Stimulated activated CD8-positive, alpha-beta memory T cell treated with anti-CD3 and anti-CD28 coated beads, Interleukin-12 subunit alpha, Interleukin-12 subunit beta, amount 100 ng/mL, for 1 hour (primary cell): ENCODE results near the gene ASB4.
A peak's percentile ranks its signal among the peaks of the same experiment; 100 is the strongest.
"Not testable (repeated sequence)": the region's sequence is repeated elsewhere in the genome, so short reads cannot be mapped to it uniquely, and the experiment has no call there.

Experiments used
- DNase-seq: peaks from one replicate; pipeline ENCODE4 v3.0.0-alpha.2; 2020; ENCODE audit warnings: low read depth

ASB4 gene, protein sequence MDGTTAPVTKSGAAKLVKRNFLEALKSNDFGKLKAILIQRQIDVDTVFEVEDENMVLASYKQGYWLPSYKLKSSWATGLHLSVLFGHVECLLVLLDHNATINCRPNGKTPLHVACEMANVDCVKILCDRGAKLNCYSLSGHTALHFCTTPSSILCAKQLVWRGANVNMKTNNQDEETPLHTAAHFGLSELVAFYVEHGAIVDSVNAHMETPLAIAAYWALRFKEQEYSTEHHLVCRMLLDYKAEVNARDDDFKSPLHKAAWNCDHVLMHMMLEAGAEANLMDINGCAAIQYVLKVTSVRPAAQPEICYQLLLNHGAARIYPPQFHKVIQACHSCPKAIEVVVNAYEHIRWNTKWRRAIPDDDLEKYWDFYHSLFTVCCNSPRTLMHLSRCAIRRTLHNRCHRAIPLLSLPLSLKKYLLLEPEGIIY

DNA sequence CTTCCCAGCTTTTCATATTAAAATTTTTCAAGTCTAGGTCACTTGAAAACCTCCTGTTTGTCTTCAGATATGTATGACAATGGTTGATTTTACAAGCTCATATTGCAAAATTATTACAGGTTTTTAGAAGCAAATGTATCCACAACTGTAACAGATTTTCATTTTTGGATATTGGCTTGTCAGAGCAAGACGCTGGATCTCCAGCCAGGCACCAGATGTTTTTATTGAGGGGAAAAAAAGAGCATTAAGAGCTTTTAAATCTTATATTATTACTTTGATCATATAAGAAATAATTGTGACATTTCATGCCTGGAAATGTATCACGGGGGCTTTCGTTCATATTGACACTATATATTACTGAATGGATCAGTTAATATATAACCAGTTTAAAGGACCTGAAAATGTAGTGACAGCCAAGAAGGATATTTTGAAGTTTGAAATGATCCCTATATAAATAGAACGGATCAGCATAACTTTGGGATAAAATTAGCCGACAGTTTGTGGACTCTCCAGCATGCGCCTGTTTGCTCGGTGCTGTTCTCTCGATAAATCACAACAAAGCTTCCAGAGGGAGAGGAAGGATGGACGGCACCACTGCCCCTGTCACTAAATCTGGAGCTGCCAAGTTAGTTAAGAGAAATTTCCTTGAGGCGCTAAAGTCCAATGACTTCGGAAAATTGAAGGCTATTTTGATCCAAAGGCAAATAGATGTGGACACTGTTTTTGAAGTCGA, at the start of gene ASB4:
TSS of gene ASB4 (plus strand) at position 553 of the 733 bp plus-strand sequence. CDS start at position 582, 29 bp downstream.
- no peak for DNase-seq

DNA sequence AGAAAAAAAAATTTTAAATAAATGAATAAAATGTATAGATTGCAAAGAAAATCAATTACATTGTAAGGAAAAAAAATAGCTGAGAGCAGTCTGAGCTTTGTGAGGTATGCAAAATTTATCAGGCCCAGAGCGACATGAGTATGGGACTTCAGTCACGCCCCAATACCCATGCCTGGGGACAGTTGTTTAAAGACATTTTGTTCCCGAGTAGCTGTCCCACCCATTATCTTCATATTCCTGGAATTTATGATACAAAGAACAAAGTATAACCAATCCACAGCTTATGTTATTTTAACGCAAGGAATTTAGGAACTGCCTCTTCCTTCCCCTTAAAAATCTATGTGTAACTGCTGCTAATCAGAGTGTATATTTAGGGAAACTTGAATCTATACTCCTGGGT, 49.3 kb upstream of the ASB4 start:
- no peak for DNase-seq

DNA sequence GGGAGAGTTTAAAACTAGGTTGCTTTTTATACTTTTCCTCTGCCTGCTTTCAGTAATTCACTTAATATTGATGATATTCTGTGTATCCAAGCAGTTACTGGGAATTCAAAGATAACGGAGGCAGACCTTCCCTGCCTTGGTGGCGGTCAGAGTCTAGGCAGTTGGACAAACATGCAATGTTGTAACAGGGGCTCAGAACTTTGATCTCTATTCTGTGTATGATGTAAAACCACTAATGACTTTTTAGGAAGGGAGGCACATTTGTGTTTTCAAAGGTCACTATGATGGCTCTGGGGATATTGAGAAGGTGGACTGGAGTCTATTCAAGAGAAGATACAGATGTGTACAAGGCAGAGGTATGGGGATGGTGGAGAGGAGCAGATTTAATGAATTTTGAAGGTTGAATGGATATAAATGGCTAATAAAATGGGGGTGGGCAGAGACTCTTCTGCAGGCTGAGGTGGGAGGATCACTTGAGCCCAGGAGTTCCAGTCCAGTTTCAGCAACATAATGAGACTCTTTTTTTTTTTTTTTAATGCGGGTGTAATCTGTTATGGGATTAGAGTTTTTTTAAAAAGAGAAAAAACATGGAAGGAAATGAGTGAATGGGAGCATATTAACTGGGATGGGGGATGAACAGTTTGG, 45.2 kb upstream of the ASB4 start:
- DNase-seq = no peak

DNA sequence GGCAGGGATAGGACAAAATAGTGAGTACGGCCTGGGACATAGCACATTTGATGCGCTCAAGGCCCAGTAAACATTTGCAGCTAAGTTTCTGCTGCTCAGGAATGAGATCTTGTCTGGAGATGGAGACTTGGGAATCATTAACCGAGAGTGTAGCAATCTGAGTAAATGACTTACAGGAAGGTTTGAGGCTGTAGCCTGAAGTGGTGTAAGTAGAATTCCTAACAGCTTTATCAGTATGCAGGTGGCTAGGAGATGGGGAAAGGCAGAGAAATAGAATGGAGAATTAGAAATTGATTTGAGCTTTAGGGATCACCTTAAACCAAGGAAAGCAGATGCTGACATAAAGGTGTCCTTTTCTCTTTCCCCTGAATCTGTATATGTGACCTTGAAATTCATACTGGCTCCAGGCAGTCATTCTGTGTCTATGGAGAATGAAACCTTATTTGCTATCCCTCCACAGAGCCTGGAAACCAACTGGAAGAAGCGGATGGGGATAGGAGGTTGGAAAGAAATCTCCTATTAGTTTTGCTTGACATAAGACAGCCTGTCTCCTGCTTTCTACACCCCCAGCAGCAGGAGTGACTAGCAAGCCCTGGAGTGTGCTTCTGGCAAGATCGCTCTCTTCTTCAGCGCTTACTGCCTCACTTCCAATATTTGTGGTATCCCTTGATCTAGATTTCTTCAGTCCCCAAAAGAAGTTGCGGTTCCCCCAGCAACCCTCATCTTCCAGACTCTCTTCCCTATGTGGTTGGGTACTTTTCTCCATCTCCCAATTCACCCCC, 44.5 kb upstream of the ASB4 start:
- DNase-seq = no peak

DNA sequence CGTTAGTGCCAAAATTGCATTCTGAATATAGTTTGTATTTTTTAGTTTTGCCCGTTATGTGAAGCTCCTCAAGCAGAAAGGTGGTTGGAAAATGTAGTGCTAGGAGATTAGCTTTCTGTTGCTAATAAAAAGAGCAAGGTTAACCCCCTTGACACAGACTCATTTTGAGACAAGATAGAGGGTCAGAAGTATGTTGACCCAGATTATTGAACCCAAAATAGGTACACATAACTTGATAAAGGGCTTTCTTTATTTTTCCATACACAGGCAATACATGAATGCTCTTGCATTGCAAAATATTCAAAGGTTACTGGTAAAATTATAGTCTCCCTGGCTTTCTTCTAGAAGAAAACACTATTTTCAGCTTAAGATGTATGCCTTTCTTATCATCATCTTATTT, 40.9 kb upstream of the ASB4 start:
- DNase-seq = no peak

DNA sequence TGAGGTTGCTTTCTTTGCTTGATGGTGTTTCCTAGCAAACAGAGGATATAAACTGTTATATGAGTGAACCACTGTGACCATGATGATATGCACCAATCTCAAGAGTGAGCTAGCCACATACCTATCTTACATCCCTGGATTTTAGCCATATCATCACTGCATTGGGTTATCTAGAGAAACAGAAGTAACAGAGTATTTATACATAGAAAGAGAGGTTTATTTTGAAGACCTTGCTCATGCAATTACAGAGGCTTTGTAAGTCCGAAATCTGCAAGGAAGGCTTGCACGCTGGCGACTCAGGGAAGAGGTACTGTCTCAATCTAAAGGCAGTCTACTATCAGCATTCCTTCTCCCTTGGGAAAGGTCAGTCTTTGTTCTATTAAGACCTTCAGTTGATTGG, 39.1 kb upstream of the ASB4 start:
- DNase-seq = no peak

DNA sequence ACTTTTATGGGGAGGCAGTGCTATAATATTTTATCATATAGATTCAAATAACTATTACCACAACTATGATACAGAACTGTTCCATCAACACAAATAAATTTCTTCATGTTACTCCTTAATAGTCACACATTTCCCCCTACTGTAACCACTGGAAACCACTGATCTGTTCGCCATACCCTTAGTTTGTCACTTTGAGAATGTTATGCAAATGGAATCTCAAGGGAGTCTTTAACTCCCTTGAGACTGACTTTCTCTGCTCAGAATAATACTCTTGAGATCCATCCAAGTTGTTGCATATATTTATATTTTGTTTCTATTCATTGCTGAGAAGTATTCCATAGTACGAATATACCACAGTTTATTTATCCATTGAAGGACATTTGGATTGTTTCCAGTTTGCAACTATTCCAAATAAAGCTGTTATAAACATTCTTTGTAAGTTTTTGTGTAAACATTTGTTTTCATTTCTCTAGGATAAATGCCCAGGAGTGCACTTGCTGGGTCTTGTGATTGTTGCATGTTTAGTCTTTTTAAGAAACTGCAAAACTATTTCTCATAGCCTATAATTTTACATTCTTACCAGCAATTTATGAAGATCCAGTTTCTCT, 31.2 kb upstream of the ASB4 start:
- no peak for DNase-seq

DNA sequence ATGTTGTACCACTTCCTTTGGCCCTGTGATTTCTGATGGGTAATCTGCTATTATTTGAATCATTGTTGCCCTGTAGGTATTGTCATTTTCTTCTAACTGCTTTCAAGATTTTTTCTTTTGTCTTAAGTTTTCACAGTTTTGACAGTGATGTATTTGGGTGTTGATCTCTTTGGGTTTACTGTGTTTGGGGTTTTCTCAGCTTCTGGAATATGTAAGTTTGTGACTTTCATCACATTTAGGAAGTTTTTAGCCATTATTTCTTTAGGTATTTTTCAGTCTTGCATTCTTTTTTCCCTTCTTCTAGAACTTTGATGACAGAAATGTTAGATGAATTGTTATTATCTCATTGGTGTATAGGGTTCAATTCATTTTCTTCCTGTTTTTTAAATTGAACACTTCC, 27.8 kb upstream of the ASB4 start:
- DNase-seq = no peak

DNA sequence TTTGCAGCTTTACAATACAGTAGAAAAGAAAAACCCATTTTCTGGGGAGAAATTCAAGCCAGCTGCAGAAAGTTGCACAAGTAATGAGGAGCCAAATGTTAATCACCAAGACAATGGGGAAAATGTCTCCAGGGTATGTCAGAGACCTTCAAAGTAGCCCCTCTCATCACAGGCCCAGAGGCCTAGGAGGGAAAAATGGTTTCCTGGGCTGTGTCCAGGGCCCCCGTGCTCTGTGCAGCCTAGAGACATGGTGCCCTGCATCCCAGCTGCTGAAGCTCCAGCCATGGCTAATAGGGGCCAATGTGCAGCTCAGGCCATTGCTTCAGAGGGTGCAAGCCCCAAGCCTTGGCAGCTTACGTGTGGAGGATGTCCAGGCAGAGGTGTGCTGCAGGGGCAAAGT, 25.1 kb upstream of the ASB4 start:
- not testable (repeated sequence) for DNase-seq

DNA sequence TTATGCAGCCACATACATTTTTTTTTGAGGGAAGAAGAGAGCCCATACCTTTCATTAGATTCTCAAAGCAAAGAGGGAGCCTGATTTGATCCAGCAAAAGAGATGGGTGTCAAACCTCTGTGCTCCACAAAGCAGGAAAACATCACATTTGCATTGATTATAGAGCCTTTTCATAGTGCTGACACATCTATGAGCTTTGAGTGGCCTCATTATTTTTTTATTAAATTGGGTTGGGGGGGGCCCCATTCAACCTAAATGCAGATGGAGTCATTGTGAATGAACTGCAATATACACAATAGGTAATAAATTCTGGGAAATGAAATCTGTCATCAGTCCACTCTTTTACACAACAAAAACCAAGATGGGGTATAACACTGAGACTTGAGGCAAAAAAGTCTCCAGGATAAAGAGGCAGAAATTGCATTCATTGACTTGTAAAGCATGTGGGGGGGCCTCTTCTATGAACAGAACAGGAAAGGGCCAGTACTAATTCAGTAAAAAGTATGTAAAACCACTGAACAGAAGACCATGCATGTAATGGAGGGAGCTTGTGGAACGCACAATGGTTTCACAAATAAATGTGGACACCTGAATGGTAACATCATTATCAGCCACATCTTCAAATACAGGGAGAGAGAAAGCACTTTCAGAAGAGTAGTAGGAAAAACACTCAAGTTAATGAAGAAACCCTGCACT, 17.7 kb upstream of the ASB4 start:
- no peak for DNase-seq

DNA sequence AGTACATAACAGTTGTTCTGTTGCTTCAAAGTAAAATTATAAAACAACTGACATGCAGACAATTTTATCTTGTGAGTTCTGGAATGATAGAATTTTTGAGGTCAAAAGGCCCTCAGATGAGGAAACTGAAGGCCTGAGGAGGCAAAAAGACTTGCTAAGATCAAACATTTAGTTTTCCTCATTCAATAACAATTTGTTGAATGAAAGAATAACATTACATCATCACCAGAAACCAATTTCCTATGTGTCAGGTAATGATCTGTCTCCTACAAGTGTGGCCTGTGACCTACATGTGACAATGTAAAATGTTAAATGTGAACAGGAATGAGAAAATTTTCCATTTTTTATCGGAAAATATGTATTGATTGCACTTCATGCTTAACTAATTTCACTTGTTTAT, 16.6 kb upstream of the ASB4 start:
- DNase-seq = no peak

DNA sequence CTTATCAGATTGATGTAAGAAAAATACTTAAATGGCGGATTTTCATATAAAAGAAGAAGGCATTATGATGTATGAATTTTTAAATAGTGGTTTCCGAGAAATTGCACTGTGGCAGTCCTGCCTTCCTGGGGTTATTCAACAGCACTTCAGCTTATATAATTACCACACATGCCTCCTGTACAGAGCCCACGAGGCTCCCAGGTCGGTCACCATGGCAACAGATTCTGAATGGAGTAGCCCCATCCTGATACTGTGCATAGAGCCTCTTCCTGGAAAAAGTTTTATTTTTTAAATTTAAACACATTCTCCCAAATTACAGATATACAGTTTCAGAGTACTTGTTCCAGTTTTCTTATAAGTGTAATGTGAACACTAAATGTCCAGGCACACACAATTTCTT, 15.9 kb upstream of the ASB4 start:
- no peak for DNase-seq

DNA sequence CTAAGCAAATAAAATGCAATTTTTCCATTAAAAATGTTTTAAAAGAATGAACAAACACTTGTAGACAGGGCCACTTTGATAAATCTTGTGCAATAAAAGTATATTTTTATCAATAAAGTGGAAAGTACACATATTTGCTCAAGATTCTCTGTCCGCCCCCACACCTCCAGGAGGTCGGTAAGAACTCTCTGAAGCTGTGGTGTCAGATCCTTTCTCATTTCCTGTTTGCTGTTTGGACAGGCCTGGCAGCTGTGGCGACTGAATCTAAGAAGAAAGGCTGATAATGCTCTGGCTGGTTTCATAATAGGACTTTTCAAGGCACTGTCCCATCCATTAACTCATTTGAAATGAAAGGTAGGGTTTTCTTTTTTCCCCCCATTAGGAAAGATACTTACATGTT, 15.3 kb upstream of the ASB4 start:
- DNase-seq = no peak

DNA sequence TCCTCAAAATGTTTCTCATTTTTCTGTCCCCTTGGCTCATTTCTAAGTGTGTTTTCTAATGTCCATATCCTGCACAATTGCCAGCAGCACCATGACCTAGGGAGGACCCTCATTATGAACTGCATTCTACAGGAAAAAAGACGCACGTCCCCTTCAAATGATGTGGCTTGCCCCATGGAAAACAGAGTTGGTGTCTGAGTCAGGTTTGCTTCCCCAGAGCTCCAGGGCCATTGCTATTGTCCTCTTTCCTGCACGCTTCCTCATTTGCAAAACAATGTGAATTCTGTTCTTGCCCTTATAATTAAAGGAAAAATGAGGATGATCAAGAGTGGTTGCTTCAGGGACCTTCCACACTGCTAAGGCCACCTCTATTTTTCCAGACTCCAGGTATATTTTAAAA, 14.7 kb upstream of the ASB4 start:
- DNase-seq = no peak

DNA sequence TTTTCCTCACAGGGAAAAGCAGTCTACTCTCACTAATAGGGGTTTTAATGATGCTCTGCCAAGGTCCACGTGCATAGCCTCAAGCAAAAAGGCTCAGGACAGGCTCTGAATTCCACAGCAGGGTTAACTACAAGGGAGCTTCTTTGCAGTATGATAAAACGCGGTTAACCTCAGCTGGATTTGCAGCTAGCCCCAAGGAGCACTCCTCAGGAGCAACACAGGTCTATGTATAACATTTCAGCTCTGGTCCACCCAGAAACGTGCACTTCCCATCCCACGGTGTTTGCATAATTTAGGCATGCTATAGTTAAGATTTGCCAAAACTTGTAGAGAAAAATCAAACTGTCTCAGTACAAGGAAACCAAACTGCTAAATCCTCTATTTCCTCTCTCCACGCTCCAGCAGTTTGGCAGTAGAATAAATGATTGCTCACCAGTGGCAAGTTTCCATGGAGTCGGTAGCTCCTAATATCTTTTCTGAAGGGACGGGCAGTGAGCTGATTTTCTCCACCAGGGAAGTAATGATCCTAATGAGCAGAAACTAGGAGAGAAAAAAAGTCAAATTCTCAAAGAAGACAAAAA, 13.1 kb upstream of the ASB4 start:
- no peak for DNase-seq

DNA sequence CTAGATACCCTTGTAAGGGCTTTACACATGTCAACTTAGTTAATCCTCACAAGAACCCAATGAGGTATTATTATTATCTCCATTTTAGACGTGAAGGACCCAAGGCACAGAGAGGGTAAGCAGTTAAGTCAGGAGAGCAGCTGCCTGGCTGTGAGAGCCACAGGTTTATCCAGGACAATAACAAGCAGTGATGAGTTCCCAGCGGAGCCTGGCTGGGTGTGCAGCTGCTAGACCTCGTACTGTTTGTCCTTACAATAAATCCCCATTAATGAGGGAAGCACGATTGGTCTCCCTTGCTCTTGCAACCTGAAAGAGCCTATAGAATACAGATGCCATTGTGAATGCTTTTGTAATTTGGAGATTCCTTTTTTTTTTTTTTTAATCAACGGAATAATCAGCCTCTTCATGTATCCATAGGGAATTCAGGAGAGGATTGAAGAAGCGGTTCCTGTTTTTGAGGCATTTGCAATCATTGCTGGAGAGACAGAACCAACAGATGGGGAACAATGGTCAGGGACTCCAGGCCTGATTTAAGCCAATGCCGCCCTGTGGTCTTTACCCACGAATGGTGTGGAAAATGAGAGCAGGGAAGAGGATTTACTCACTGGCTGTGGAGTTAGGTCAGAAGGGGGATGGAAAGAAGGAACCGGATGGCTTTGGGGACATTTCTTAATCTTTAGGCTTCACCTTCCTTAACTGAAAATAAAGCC, 12.3 kb upstream of the ASB4 start:
- no peak for DNase-seq

DNA sequence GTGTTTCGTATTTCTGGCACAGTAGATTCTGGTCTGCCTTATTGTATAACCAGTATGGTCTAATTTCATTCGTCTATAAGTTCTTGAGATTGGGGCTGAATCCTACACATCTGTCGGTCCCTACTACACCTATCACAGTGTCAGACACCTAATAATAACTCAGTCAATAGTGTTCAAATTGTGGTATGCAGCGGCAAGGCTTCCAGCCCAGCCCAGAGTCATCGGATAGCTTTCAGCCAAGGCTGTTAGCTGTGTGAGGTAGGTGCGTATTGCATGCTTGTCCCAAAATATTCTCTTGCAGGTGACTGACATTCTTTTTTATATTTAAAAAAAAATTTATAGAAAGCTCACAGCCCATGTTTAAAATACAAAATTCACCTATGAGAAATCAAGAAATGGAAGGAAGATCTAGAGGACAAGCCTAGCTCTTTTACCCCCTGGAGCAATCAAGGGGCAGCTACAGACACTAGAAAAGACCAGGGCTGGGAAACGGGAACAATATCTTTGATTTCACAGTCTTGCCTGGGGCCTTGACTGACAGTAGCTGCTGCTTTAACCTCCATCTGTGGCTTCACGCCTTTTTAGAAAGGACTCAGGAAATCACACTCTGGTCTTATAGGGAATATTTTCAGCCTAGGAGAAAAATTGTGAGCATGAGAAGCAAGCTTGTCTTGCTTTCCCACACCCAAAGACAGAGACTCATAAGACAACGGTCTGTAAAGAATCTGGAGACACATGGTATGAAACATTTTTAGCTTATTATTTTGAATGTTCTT, 9.5 kb upstream of the ASB4 start:
- DNase-seq = no peak

DNA sequence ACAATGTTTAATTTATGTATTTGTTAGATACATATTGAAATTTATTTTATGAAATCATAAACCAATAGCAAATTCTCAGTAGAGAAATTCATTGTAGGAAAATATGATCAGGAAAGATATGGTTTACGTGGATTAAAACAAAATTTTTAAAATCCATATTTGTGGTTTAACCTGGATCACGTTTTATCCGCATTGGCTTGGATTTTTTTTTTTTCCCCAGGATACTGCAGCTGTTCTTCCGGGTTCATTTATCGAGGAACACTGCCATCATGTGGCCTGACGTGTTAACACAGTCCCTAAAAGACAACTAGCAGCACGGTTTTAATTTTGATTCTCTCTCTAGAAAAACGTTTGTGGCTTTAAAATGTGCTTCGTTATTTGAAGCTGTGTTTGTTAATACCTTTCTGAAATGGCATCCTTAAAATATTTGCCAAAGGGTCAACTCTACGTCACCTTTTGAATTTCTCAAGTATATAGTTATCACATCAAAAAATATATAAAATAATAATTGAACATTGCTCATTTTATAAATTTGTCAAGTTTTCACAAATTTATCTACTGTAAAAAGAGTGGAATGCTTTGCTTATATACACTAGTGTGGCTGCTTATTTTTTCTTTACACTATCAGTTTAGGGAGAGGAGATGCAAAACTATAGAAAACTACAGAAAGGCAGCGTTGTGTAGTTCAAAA, 8.7 kb upstream of the ASB4 start:
- peak; percentile 11 for DNase-seq
